ES-I3 (cell line): Measurements from ENCODE around the gene ANKDD1B.
"Not testable (repeated sequence)": the region's sequence is repeated elsewhere in the genome, so short reads cannot be mapped to it uniquely, and the experiment has no call there.

Experiments
- H3K36me3 ChIP-seq: 2 replicates; pipeline ENCODE4 v1.6.1; 2013; ENCODE audit warnings: mild to moderate bottlenecking, low read length, control low read depth, moderate library complexity; ENCODE audit not compliant: insufficient read depth
- H3K4me1 ChIP-seq: 2 replicates; pipeline ENCODE4 v1.6.1; 2013; ENCODE audit warnings: mild to moderate bottlenecking, control low read depth, low read length; ENCODE audit not compliant: insufficient read depth
- H3K9ac ChIP-seq: 2 replicates; pipeline ENCODE4 v1.6.1; 2013; ENCODE audit warnings: low read depth, mild to moderate bottlenecking, low read length, moderate library complexity
- H3K9me3 ChIP-seq: 2 replicates; pipeline ENCODE4 v1.6.1; 2013; ENCODE audit warnings: mild to moderate bottlenecking, low read length, moderate library complexity; ENCODE audit not compliant: control insufficient read depth, insufficient read depth

ANKDD1B gene

DNA sequence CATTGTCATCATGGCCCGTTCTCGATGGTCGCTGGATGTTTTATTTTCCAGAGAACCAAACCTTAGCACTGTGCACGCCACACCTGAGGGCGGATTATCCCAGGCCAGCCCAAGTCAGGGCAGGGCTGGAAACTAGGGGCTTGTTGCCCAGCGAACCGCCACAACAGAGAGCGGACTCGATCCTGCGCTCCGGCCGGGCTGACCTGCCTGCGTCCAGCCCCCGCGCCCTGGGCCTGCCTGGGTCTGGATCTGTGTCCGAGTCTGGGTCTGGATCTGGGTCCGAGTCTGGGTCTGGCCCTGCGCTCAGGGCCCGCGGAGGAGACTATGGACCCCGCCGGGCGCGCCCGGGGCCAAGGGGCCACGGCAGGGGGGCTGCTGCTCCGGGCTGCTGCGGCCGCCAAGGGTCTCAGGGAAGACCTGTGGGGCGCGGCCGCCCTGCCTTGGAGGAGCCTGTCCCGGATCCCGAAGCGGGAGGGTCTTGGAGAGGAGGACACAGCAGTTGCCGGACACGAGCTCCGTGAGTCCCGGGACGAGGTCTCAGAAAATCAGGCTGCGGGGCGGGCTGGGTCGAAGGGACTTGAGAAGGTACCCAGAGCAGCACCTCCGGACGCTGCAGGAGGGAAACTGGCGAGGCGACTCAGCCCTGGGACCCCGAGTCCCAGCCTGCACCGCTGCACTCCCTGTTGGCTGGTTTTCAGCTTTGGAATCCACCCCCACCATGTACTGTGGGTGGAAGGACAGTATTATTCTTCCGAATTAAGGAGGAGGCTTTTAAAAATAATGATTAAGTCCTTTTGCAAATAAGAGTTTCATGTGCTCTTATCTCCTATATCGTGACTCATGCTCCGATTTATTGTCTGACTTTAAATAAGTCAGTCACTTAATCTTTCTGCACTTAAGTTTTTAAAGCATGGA is at the start of gene ANKDD1B:
ANKDD1B (plus strand) TSS at position 143 of the 915 bp plus-strand sequence; CDS start at position 325, 182 bp downstream.
- Histone ChIP-seq H3K4me1 (peaks cover 21% of the 10 kb centered on the region), H3K9ac (peak within 1 kb of the TSS; percentile 74)

DNA sequence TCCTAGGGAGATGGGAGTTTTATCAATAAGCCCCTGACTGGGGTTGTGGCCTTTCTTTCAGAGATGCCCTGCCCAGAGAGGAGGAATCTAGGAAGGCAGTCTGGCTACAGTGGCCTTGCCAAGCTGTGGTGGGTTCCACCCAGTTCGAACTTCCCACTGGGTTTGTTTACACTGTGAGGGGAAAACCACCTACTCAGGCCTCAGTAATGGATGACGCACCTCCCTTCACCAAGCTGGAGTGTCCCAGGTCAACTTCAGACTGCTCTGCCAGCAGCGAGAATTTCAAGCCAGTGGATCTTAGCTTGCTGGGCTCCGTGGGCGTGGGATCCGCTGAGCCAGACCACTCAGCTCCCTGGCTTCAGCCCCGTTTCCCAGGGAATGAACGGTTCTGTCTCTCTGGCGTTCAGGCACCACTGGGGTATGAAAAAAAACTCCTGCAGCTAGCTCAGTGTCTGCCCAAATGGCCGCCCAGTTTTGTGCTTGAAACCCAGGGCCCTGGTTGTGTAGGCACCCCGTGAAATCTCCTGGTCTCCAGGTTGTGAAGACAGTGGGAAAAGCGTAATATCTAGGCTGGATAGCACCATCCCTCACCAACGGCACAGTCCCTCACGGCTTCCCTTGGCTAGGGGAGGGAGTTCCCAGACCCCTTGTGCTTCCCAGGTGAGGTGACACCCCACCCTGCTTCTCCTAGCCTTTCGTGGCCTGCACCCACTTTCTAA is 45.1 kb upstream of the ANKDD1B start:
- H3K9ac ChIP-seq, H3K36me3 ChIP-seq, H3K9me3 ChIP-seq: not testable (repeated sequence)

More for the DNA sequence above, at the start of gene ANKDD1B:
- Histone ChIP-seq H3K36me3 (no peaks in the 10 kb centered on the region), H3K9me3 (no peaks in the 10 kb centered on the region)

DNA sequence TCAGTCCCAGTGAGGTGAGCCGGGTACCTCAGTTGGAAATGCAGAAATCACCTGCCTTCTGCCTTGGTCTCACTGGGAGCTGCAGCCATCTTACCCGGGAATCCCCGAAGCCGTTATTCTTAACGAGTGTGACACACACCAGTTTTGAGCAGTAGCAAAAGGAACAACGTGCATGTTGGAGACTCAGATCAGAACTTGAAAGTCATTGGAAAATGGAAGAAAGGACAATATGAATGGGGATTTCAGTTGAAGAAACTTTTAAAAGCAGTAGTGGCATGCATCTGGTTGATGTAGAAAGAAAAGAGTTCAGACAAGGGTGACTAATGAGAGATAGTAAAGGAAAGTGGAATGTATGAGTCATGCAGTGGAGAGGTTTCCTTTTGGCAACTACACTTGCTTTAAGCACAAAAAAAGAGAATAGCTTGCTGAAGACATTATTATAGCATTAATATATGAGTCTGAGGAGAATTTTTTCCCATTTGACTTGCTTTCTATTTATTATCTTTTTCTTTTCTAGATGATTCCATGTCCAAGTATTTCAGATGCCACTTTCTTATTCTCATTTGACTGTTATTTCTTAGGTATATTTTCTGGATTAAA is 44.4 kb upstream of the ANKDD1B start:
- Histone ChIP-seq H3K9ac (no peak overlapping the region), H3K9me3 (peaks cover 4% of the 10 kb centered on the region; the same call in 1 of the 2 replicates), H3K36me3 (no peaks in the 10 kb centered on the region), H3K4me1 (peaks cover 9% of the 10 kb centered on the region)

More for the DNA sequence above, 45.1 kb upstream of the ANKDD1B start:
- not testable (repeated sequence) for H3K4me1 ChIP-seq

DNA sequence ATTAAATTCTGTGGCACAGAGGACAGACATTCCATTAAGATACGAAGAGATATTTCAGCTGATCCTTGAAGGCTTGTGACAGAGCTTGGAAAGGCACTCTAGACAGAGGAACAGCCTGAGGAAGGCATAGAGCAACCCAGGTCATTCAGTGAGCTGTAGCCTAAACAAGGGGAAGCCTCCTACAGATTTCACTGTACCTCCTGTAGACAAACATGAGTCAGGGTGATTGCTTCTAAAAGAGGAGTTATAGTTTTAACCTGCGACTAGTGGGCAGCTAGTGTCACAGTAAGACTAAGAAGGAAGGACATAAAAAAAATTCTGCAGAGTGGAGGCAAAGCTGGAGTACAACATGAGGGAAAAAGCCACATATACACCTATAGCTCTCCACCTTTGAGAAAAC is 43.5 kb upstream of the ANKDD1B start:
- H3K4me1 ChIP-seq, result peaks cover 9% of the 10 kb centered on the region
- H3K36me3 ChIP-seq, result no peaks in the 10 kb centered on the region
- no peak overlapping the region for H3K9ac ChIP-seq
- H3K9me3 ChIP-seq, result peaks cover 4% of the 10 kb centered on the region; the same call in 1 of the 2 replicates

DNA sequence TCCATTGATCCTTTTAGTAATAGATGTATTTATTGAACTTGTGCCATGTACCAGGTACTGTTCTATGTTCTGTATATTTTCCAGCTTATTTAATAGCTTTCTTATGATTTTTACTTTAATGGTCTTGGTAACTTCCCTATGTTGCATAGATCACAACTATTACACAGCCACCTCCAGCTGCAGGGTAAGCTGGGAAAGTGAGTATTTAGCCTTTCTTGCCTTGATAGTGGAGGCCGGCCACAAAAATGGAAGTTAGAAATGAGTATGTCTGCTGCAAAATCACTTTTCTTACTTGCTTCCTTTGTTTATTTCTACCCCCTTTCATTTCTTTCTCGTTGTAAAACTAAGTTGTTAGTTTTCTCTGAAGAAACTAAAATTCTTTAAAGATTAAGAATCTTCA is 43.1 kb upstream of the ANKDD1B start:
- H3K4me1 ChIP-seq, result peaks cover 9% of the 10 kb centered on the region
- peaks cover 4% of the 10 kb centered on the region; the same call in 1 of the 2 replicates for H3K9me3 ChIP-seq
- H3K36me3 ChIP-seq, result no peaks in the 10 kb centered on the region
- H3K9ac ChIP-seq, result no peak overlapping the region

DNA sequence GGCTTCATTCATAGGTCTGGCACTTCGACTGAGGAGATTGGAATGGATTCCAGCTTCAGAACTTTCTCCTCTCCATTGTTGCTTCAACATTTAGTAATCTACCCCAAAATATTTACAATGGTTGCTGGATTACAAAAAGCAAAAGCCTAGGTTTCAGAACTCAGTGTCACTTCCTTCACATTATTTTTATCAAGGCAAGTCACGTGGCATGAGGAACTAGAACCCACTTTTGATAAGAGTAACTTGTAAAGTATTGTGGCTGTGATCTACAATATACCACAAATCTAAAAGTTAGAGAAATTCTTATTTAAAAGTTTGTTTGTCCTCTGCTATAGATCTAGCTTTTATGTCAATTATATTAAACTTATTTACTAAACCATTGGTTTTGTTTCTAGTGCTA is 39.7 kb upstream of the ANKDD1B start:
- Histone ChIP-seq H3K4me1 (peaks cover 9% of the 10 kb centered on the region), H3K36me3 (no peaks in the 10 kb centered on the region), H3K9ac (no peak overlapping the region), H3K9me3 (no peaks in the 10 kb centered on the region)

DNA sequence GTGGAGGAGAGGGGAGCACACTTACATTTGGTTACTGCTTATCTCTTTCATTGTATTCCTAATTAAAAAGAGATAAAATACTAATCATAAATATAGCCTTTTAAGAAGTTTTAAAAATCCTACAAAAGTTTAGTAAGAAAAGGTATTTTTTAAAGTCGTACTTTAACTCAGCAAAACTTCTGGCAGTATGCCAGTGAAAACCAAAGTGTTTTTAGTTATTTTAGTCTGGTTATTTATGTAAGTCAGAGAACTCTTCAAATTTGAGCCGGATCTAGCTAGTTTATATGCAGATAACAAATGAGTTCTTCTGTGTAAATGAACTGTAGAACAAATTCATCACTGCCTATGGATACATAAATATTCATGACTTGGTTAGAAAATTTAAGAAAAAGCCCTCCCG is 36.5 kb upstream of the ANKDD1B start:
- Histone ChIP-seq H3K9me3 (no peaks in the 10 kb centered on the region), H3K9ac (no peak overlapping the region), H3K4me1 (no peaks in the 10 kb centered on the region), H3K36me3 (no peaks in the 10 kb centered on the region)

DNA sequence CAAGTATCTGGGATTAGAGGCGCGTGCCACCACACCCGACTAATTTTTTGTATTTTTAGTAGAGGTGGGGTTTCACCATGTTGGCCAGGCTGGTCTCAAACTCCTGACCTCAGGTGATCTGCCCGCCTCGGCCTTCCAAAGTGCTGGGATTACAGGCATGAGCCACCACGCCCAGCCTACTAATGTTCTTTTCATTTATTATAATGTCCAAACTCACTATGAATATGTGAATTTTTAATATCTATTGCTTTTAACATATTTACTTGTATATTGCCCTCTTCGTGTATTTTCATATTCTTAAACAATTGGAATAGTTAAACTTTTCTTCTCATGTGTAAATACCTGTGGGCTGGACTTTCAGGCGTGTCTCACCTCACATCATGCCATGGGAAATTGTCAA is 33.0 kb upstream of the ANKDD1B start:
- H3K4me1 ChIP-seq, H3K36me3 ChIP-seq, H3K9ac ChIP-seq, H3K9me3 ChIP-seq: not testable (repeated sequence)

DNA sequence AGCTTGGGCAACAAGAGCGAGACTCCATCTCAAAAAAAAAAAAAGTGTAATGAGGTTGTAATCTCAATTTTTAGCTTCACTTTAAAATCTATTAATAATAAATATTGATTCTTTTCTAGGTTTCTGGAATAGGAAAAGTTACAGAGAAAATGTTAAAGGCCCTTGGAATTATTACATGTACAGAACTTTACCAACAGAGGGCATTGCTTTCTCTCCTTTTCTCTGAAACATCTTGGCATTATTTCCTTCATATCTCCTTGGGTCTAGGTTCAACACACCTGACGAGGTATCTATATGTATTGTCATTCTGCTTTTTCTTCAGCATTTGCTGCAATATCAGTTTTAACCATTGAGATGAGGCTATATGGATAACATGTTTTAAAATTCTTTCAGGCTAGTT is 26.6 kb upstream of the ANKDD1B start:
- Histone ChIP-seq H3K4me1 (no peaks in the 10 kb centered on the region), H3K9ac (no peak overlapping the region), H3K36me3 (no peaks in the 10 kb centered on the region), H3K9me3 (no peaks in the 10 kb centered on the region)

DNA sequence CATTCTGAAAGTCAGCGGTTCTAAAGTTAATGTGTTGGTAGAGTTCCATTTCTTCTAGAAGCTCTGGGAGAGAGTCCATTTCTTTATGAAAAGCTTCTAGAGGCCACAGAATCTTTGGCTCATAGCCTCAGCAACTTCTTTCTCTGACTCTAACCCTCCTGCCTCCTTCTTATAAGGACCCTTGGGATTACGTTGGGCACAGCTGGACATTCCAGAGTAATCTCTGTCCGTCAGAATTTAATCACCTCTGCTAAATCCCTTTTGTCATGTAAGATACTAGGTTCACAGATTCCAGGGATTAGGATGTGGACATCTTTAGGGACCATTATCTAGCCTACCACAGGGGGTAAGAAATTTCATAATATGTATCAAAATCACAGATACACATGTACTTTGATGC is 22.6 kb upstream of the ANKDD1B start:
- Histone ChIP-seq H3K4me1 (no peaks in the 10 kb centered on the region), H3K9me3 (no peaks in the 10 kb centered on the region), H3K36me3 (no peaks in the 10 kb centered on the region), H3K9ac (no peak overlapping the region)

DNA sequence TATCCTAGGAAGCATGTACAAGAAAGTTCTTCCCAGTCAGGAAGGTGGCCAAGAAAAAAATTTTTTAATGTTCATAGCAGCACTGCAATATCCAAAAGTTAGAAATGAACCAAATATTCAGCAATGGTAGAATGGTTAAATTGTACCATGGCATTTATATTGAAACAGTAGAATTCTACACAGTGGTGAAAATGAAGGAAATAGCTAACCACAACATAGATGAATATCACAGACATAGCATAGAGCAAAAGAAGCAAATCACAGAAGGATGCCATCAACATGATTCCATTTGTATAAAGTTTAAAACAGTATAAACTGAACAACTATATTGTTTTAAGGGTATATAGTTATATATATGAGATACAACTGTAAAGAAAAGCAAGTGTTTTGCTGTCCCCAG is 10.7 kb upstream of the ANKDD1B start:
- peaks cover 19% of the 10 kb centered on the region for H3K4me1 ChIP-seq
- no peak overlapping the region for H3K9ac ChIP-seq

DNA sequence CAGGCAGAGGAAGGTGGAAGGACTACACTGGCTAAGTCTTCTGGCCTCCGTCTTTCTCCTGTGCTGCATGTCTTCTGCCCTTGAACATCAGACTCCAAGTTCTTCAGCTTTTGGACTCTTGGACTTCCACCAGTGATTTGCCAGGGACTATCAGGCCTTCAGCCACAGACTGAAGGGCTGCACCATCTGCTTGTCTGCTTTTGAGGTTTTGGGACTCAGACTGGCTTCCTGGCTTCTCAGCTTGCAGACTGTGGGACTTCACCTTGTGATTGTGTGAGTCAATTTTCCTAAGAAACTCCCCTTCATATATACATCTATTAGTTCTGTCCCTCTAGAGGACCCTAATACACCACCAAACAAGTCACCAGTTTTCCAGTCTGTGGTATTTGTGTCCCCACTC is 9.7 kb upstream of the ANKDD1B start:
- Histone ChIP-seq H3K9ac (no peak overlapping the region), H3K4me1 (peaks cover 21% of the 10 kb centered on the region), H3K36me3 (no peaks in the 10 kb centered on the region), H3K9me3 (no peaks in the 10 kb centered on the region)

More for the DNA sequence above, 10.7 kb upstream of the ANKDD1B start:
- H3K36me3 ChIP-seq, result no peaks in the 10 kb centered on the region
- no peaks in the 10 kb centered on the region for H3K9me3 ChIP-seq

DNA sequence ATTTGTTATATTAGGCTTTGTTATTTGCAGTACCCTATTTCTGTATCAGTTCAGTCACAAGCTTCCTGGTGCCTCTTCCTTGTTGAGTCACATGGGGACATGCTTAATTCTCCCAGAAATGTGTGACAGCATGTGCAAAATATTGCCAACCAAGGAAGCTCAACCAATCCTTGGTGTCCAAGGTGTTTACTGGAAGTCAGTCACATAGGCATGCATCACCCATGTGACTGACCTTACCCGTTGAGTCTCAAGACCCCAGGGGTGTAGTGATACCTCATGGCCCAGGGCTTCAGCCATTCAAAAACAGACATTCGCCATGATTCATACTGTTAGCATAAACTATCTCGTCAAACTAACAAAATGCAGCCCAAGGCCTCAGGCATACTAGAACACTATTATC is 9.3 kb upstream of the ANKDD1B start:
- no peaks in the 10 kb centered on the region for H3K36me3 ChIP-seq
- H3K4me1 ChIP-seq, result peaks cover 24% of the 10 kb centered on the region
- H3K9me3 ChIP-seq, result no peaks in the 10 kb centered on the region
- H3K9ac ChIP-seq, result no peak overlapping the region

DNA sequence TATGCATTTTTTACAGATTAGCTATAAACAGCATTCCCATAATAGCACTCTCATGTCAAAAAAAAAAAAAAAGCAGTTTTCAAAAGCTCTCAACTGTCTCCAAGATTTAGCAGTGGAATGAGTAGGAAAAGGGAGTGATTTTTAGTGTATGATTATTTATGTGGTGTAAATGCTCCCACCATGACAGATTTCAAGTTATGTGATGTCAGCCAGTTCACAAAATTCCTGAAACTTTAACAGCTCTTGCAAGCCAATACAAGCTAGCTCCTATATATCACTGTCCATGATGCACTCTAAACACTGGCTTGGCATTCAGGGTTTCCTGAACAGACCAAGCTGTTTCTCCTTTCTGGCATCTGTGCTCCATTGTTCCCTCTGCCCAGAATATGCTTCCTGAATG is 7.9 kb upstream of the ANKDD1B start:
- Histone ChIP-seq H3K4me1 (peaks cover 27% of the 10 kb centered on the region), H3K9me3 (no peaks in the 10 kb centered on the region), H3K36me3 (no peaks in the 10 kb centered on the region), H3K9ac (no peak overlapping the region)
